SK-N-SH treated with all-trans-retinoic acid at 6 μM for 48 hours (cell line): ENCODE data around the gene TEX11.

ENCODE experiments used
- ATAC-seq: fragments of 200-7000 bp; cut with Tn5 transposase; 3 replicates; pipeline ENCODE4 v1.9.1; 2020; ENCODE audit warnings: mild to moderate bottlenecking, moderate library complexity
- ARNTL ChIP-seq: fragments of 450-650 bp; formaldehyde crosslinking; IDR thresholded peaks from 2 replicates; pipeline ENCODE4 v1.5.0; 2020; ENCODE audit warnings: low read depth, mild to moderate bottlenecking, moderate library complexity, borderline replicate concordance
- CSDC2 ChIP-seq: fragments of 250-450 bp; sonication (Bioruptor Pico); IDR thresholded peaks from 2 replicates; pipeline ENCODE4 v1.5.0; 2020; ENCODE audit warnings: mild to moderate bottlenecking, moderate library complexity
- PPARA ChIP-seq: fragments of 250-450 bp; sonication (Bioruptor Pico); IDR thresholded peaks from 2 replicates; pipeline ENCODE4 v1.5.0; 2020; ENCODE audit warnings: mild to moderate bottlenecking, borderline replicate concordance
- RARB ChIP-seq: fragments of 250-450 bp; sonication (Bioruptor Pico); IDR thresholded peaks from 2 replicates; pipeline ENCODE4 v1.8.0; 2021; ENCODE audit warnings: mild to moderate bottlenecking, moderate library complexity
- SNAI2 ChIP-seq: fragments of 250-450 bp; sonication (Bioruptor Pico); IDR thresholded peaks from 2 replicates; pipeline ENCODE4 v1.5.0; 2020; ENCODE audit warnings: mild to moderate bottlenecking, moderate library complexity
- TCF4 ChIP-seq: fragments of 250-450 bp; sonication (Bioruptor Pico); IDR thresholded peaks from 2 replicates; pipeline ENCODE4 v1.8.0; 2021; ENCODE audit warnings: mild to moderate bottlenecking, moderate library complexity, borderline replicate concordance
- TOX ChIP-seq: fragments of 250-450 bp; sonication (Bioruptor Pico); IDR thresholded peaks from 2 replicates; pipeline ENCODE4 v1.8.0; 2021; ENCODE audit warnings: mild to moderate bottlenecking, moderate library complexity, borderline replicate concordance
- ZC3H10 ChIP-seq: fragments of 250-450 bp; sonication (Bioruptor Pico); IDR thresholded peaks from 2 replicates; pipeline ENCODE4 v1.5.1; 2021; ENCODE audit warnings: mild to moderate bottlenecking, moderate library complexity
- ZFP3 ChIP-seq: fragments of 250-450 bp; sonication (Bioruptor Pico); IDR thresholded peaks from 2 replicates; pipeline ENCODE4 v1.5.0; 2020; ENCODE audit warnings: mild to moderate bottlenecking, moderate library complexity
- ZFP30 ChIP-seq: fragments of 450-650 bp; formaldehyde crosslinking; IDR thresholded peaks from 2 replicates; pipeline ENCODE4 v1.5.0; 2022; ENCODE audit warnings: mild to moderate bottlenecking, moderate library complexity
- ZNF565 ChIP-seq: fragments of 450-650 bp; formaldehyde crosslinking; conservative IDR thresholded peaks from 2 replicates; pipeline ENCODE4 v1.5.0; 2020; ENCODE audit warnings: low read depth, mild to moderate bottlenecking, moderate library complexity
- ZNF70 ChIP-seq: fragments of 450-650 bp; formaldehyde crosslinking; IDR thresholded peaks from 2 replicates; pipeline ENCODE4 v1.5.0; 2020; ENCODE audit warnings: mild to moderate bottlenecking, moderate library complexity
- ZNF8 ChIP-seq: fragments of 450-650 bp; formaldehyde crosslinking; IDR thresholded peaks from 2 replicates; pipeline ENCODE4 v1.5.0; 2020; ENCODE audit warnings: mild to moderate bottlenecking, moderate library complexity
- TF ChIP-seq, protein P1 (sequence below): fragments of 250-450 bp; sonication (Bioruptor Pico); IDR thresholded peaks from 2 replicates; pipeline ENCODE4 v1.5.1; 2020; ENCODE audit warnings: low read depth, mild to moderate bottlenecking, moderate library complexity
- TF ChIP-seq, protein P2 (sequence below): fragments of 250-450 bp; sonication (Bioruptor Pico); IDR thresholded peaks from 2 replicates; pipeline ENCODE4 v1.5.0; 2020; ENCODE audit warnings: mild to moderate bottlenecking, moderate library complexity
- TF ChIP-seq, protein P3 (sequence below): fragments of 250-450 bp; sonication (Bioruptor Pico); IDR thresholded peaks from 2 replicates; pipeline ENCODE4 v1.8.0; 2021; ENCODE audit warnings: low read depth, mild to moderate bottlenecking, moderate library complexity, borderline replicate concordance
- TF ChIP-seq, protein P4 (sequence below): fragments of 250-450 bp; sonication (Bioruptor Pico); IDR thresholded peaks from 2 replicates; pipeline ENCODE4 v1.5.1; 2021; ENCODE audit warnings: mild to moderate bottlenecking, moderate library complexity

TEX11 gene

DNA sequence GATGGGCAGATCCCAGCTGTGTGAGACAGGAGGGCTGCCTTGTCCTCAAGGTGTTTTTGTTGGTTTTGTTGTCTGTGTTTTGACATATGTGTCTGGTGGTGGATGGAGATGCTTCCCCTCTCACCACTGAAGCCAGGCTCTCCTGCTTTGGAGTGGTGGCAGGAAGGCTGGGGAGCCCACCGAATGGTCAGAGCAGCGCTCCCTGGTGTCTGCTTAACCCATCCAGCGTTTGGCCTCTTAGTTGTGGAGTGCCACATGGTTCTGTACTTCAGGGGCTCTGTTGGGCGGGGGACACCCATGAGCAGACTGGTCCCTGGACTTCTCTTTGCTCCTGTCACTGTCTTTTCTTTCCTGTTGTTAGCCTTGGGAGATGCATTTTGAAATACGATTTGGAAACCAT is 412.0 kb downstream of the TEX11 start:
- TF ChIP-seq ARNTL (no peak), ZNF8 (CRISPR knock-in tag) (no peak)
- TF ChIP-seq, protein P1, sequence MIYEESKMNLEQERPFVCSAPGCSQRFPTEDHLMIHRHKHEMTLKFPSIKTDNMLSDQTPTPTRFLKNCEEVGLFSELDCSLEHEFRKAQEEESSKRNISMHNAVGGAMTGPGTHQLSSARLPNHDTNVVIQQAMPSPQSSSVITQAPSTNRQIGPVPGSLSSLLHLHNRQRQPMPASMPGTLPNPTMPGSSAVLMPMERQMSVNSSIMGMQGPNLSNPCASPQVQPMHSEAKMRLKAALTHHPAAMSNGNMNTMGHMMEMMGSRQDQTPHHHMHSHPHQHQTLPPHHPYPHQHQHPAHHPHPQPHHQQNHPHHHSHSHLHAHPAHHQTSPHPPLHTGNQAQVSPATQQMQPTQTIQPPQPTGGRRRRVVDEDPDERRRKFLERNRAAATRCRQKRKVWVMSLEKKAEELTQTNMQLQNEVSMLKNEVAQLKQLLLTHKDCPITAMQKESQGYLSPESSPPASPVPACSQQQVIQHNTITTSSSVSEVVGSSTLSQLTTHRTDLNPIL (CRISPR knock-in tag) = no peak
- TF ChIP-seq, protein P2, sequence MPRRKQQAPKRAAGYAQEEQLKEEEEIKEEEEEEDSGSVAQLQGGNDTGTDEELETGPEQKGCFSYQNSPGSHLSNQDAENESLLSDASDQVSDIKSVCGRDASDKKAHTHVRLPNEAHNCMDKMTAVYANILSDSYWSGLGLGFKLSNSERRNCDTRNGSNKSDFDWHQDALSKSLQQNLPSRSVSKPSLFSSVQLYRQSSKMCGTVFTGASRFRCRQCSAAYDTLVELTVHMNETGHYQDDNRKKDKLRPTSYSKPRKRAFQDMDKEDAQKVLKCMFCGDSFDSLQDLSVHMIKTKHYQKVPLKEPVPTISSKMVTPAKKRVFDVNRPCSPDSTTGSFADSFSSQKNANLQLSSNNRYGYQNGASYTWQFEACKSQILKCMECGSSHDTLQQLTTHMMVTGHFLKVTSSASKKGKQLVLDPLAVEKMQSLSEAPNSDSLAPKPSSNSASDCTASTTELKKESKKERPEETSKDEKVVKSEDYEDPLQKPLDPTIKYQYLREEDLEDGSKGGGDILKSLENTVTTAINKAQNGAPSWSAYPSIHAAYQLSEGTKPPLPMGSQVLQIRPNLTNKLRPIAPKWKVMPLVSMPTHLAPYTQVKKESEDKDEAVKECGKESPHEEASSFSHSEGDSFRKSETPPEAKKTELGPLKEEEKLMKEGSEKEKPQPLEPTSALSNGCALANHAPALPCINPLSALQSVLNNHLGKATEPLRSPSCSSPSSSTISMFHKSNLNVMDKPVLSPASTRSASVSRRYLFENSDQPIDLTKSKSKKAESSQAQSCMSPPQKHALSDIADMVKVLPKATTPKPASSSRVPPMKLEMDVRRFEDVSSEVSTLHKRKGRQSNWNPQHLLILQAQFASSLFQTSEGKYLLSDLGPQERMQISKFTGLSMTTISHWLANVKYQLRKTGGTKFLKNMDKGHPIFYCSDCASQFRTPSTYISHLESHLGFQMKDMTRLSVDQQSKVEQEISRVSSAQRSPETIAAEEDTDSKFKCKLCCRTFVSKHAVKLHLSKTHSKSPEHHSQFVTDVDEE (CRISPR knock-in tag) = no peak
- no peak for ATAC-seq

DNA sequence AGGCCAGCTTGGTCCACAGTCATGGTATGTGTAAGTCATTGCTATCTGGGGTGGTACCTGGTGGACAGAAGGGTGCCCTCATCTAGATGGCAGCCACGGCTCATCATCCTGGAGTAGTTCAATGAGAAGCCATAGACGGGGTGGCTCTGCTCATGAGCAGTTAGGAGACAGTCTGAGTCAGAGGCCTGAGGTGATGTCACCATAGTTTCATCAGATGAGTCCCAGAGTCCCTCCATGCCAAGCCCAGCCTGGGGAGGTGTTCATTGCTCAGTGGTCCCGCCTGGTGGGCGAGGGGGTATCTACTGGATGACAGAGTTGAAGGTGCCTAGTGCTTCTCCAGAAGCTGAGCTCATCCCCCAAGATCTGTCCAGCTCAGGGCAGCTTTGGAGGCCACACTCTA is 414.1 kb downstream of the TEX11 start:
- no peak for ATAC-seq
- TF ChIP-seq ZFP3 = no peak
- no peak for TF ChIP-seq TOX
- TF ChIP-seq, protein P1 (CRISPR knock-in tag) = no peak
- TF ChIP-seq ZNF8 (CRISPR knock-in tag) = no peak

DNA sequence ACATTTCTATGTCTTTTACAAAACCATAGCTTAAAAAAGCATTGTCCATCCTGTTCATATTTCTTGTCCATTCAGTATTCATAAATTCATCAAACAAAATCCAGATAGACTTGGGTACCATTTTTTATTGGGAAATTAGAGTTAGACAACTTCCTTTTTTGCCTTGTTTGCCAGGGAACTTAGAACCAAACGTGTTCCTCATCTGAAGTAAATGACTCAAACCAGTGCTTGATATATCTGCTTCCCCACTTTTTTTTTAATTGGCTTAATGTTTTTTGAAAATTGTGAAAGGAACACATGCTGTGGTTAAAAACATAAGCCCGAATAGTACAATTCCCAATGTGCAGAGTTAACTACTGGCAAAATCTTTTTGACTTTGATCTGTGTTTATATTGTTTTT is 419.7 kb downstream of the TEX11 start:
- ATAC-seq = no peak
- TF ChIP-seq PPARA (CRISPR knock-in tag) = no peak
- no peak for TF ChIP-seq ZNF70 (CRISPR knock-in tag)
- TF ChIP-seq, protein P2 (CRISPR knock-in tag) = no peak
- TF ChIP-seq, protein P3, sequence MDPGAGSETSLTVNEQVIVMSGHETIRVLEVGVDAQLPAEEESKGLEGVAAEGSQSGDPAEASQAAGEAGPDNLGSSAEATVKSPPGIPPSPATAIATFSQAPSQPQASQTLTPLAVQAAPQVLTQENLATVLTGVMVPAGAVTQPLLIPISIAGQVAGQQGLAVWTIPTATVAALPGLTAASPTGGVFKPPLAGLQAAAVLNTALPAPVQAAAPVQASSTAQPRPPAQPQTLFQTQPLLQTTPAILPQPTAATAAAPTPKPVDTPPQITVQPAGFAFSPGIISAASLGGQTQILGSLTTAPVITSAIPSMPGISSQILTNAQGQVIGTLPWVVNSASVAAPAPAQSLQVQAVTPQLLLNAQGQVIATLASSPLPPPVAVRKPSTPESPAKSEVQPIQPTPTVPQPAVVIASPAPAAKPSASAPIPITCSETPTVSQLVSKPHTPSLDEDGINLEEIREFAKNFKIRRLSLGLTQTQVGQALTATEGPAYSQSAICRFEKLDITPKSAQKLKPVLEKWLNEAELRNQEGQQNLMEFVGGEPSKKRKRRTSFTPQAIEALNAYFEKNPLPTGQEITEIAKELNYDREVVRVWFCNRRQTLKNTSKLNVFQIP (CRISPR knock-in tag) = no peak
- TF ChIP-seq, protein P1 (CRISPR knock-in tag) = no peak
- TF ChIP-seq, protein P4, sequence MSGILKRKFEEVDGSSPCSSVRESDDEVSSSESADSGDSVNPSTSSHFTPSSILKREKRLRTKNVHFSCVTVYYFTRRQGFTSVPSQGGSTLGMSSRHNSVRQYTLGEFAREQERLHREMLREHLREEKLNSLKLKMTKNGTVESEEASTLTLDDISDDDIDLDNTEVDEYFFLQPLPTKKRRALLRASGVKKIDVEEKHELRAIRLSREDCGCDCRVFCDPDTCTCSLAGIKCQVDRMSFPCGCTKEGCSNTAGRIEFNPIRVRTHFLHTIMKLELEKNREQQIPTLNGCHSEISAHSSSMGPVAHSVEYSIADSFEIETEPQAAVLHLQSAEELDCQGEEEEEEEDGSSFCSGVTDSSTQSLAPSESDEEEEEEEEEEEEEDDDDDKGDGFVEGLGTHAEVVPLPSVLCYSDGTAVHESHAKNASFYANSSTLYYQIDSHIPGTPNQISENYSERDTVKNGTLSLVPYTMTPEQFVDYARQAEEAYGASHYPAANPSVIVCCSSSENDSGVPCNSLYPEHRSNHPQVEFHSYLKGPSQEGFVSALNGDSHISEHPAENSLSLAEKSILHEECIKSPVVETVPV (CRISPR knock-in tag) = no peak
- no peak for TF ChIP-seq CSDC2 (CRISPR knock-in tag)
- TF ChIP-seq RARB (CRISPR knock-in tag) = no peak

DNA sequence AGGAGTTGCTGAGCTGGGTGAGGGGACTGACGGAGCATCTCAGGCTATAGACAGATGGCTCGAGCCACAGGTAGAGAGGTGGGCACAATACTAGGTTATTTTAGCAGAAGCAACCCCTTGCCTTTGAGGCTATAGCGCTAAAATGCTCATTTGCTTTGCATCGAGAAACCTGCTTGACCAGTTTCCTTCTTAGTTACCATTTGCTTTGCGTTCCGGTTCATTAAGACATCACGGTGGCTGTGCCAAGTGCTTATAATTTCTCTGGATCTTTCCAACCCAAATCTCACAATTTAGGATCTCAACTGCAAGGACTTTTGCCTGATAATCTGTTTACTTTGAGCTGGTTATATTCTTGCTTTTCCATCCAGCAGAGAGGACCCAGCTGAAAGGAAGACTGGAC is 423.0 kb downstream of the TEX11 start:
- ATAC-seq = no peak

More for the DNA sequence above, 423.0 kb downstream of the TEX11 start:
- TF ChIP-seq, protein P1 (CRISPR knock-in tag) = no peak
- no peak for TF ChIP-seq PPARA (CRISPR knock-in tag)
- TF ChIP-seq ZFP30 (CRISPR knock-in tag) = no peak
- no peak for TF ChIP-seq ZNF565 (CRISPR knock-in tag)
- no peak for TF ChIP-seq SNAI2
- no peak for TF ChIP-seq ZFP3
- TF ChIP-seq ZC3H10 (CRISPR knock-in tag) = no peak
- TF ChIP-seq TCF4 = no peak
- TF ChIP-seq, all 23 proteins: peak for 0
